GM23338 (cell line): ENCODE data around the gene SYNE1. TPM values are rescaled to one million over a fixed set of nuclear protein-coding genes. Genes with fewer than 3 reads are reported as not detected.

ENCODE experiments used
- CREB1 ChIP-seq: fragments of 250-450 bp; sonication (Bioruptor Pico); IDR thresholded peaks from 2 replicates; pipeline ENCODE4 v1.5.0; 2020; ENCODE audit warnings: low read depth, mild to moderate bottlenecking, moderate library complexity
- EZH2 ChIP-seq: fragments of 200-600 bp; sonication (generic); IDR thresholded peaks from one replicate; pipeline ENCODE4 v1.8.0; 2017; ENCODE audit warnings: antibody characterized with exemption, mild to moderate bottlenecking, low read depth; ENCODE audit not compliant: unreplicated experiment
- EZH2phosphoT487 ChIP-seq: fragments of 200-600 bp; sonication (generic); IDR thresholded peaks from one replicate; pipeline ENCODE4 v1.8.1; 2018; ENCODE audit warnings: antibody characterized with exemption; ENCODE audit not compliant: unreplicated experiment
- JUNB ChIP-seq: IDR thresholded peaks from one replicate; pipeline ENCODE4 v1.6.1; 2016; ENCODE audit warnings: antibody characterized with exemption; ENCODE audit not compliant: unreplicated experiment
- NANOG ChIP-seq: IDR thresholded peaks from 2 replicates; pipeline ENCODE4 v1.6.1; 2016; ENCODE audit warnings: antibody characterized with exemption, borderline replicate concordance
- STAT1 ChIP-seq: IDR thresholded peaks from one replicate; pipeline ENCODE4 v1.6.1; 2016; ENCODE audit warnings: antibody characterized with exemption; ENCODE audit not compliant: unreplicated experiment
- ZNF114 ChIP-seq: fragments of 250-450 bp; sonication (Bioruptor Pico); IDR thresholded peaks from 2 replicates; pipeline ENCODE4 v1.5.0; 2020; ENCODE audit warnings: mild to moderate bottlenecking, moderate library complexity
- polyA plus RNA-seq: library from polyadenylated mRNA; unstranded; fragments of >200 nt; fragmentation: Nextera tagmentation; extraction: Ambion mirVana; gene quantifications from 2 replicates; pipeline ENCODE4 v1.2.1, GENCODE V29; 2016
- total RNA-seq: library from RNA; depleted of rRNA; stranded (reverse); fragments of >200 nt; shearing (Covaris generic); gene quantifications from 2 replicates; pipeline ENCODE4 v1.2.3, GENCODE V29; 2014
- TF ChIP-seq, protein P1 (sequence below): fragments of 250-450 bp; sonication (Bioruptor Pico); IDR thresholded peaks from 2 replicates; pipeline ENCODE4 v1.5.0; 2020; ENCODE audit warnings: mild to moderate bottlenecking, moderate library complexity
- TF ChIP-seq, protein P2 (sequence below), 2 experiments: fragments of 200-600 bp in 1 of 2; sonication (generic) in 1 of 2; conservative IDR thresholded peaks; 2 replicates each; pipeline versions ENCODE4 v1.5.1 to v1.6.1; 2016 to 2017; ENCODE audit warnings: antibody characterized with exemption in 2 of 2, low read depth in 2 of 2, mild to moderate bottlenecking in 2 of 2, moderate library complexity in 1 of 2
- TF ChIP-seq, protein P3 (sequence below): IDR thresholded peaks from one replicate; pipeline ENCODE4 v1.6.1; 2018; ENCODE audit warnings: antibody characterized with exemption; ENCODE audit not compliant: unreplicated experiment
- TF ChIP-seq, protein P4 (sequence below): IDR thresholded peaks from 2 replicates; pipeline ENCODE4 v1.6.1; 2016; ENCODE audit warnings: antibody characterized with exemption

SYNE1 gene
- total and polyA plus RNA-seq, 2 experiments from 2014 or later: 3.9 to 13.6 TPM

DNA sequence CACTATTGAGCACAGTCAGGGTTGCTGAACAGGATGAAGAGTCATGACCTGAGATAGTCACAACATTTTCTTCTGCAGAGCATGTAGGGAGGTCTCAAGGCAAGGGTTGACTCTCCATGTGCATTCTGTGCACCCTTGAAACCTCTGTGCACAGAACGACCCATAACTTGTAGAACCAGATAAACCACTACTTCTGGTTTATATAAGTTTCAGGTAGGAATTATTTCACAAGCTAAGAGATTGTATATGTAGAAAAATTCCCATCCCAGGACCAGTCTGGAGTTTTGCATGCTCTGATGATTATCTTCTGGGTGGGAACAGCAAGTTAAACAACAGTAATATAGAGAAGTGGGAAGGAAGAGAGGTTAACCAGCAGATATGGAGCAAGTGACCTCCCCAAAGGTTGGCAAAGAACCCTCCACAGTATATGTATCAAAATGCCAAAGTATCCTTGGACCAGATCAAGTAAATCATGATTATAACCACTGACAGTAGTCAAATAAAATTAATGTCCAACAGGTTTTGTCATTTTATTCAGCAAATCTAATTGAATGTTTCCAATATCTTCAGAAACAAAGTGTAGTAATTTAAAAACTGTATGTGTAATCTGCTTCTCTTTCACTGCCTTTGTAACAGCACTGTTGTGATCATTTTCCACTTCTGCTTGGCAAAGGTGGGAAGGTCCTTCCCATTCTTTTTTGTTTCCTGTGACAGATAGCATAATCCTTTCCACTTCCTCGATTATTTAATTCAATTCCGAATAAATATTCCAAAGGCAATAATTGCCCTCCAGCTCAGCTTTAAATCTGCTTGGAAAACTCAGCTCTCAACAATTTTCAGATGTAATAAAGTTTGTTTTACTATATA, 104.4 kb downstream of the SYNE1 start (continued):
- TF ChIP-seq, protein P1, sequence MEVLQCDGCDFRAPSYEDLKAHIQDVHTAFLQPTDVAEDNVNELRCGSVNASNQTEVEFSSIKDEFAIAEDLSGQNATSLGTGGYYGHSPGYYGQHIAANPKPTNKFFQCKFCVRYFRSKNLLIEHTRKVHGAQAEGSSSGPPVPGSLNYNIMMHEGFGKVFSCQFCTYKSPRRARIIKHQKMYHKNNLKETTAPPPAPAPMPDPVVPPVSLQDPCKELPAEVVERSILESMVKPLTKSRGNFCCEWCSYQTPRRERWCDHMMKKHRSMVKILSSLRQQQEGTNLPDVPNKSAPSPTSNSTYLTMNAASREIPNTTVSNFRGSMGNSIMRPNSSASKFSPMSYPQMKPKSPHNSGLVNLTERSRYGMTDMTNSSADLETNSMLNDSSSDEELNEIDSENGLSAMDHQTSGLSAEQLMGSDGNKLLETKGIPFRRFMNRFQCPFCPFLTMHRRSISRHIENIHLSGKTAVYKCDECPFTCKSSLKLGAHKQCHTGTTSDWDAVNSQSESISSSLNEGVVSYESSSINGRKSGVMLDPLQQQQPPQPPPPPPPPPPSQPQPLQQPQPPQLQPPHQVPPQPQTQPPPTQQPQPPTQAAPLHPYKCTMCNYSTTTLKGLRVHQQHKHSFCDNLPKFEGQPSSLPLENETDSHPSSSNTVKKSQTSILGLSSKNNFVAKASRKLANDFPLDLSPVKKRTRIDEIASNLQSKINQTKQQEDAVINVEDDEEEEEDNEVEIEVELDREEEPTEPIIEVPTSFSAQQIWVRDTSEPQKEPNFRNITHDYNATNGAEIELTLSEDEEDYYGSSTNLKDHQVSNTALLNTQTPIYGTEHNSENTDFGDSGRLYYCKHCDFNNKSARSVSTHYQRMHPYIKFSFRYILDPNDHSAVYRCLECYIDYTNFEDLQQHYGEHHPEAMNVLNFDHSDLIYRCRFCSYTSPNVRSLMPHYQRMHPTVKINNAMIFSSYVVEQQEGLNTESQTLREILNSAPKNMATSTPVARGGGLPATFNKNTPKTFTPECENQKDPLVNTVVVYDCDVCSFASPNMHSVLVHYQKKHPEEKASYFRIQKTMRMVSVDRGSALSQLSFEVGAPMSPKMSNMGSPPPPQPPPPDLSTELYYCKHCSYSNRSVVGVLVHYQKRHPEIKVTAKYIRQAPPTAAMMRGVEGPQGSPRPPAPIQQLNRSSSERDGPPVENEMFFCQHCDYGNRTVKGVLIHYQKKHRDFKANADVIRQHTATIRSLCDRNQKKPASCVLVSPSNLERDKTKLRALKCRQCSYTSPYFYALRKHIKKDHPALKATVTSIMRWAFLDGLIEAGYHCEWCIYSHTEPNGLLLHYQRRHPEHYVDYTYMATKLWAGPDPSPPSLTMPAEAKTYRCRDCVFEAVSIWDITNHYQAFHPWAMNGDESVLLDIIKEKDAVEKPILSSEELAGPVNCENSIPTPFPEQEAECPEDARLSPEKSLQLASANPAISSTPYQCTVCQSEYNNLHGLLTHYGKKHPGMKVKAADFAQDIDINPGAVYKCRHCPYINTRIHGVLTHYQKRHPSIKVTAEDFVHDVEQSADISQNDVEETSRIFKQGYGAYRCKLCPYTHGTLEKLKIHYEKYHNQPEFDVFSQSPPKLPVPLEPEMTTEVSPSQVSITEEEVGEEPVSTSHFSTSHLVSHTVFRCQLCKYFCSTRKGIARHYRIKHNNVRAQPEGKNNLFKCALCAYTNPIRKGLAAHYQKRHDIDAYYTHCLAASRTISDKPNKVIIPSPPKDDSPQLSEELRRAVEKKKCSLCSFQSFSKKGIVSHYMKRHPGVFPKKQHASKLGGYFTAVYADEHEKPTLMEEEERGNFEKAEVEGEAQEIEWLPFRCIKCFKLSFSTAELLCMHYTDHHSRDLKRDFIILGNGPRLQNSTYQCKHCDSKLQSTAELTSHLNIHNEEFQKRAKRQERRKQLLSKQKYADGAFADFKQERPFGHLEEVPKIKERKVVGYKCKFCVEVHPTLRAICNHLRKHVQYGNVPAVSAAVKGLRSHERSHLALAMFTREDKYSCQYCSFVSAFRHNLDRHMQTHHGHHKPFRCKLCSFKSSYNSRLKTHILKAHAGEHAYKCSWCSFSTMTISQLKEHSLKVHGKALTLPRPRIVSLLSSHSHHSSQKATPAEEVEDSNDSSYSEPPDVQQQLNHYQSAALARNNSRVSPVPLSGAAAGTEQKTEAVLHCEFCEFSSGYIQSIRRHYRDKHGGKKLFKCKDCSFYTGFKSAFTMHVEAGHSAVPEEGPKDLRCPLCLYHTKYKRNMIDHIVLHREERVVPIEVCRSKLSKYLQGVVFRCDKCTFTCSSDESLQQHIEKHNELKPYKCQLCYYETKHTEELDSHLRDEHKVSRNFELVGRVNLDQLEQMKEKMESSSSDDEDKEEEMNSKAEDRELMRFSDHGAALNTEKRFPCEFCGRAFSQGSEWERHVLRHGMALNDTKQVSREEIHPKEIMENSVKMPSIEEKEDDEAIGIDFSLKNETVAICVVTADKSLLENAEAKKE (CRISPR knock-in tag): no peak
- TF ChIP-seq, protein P2, sequence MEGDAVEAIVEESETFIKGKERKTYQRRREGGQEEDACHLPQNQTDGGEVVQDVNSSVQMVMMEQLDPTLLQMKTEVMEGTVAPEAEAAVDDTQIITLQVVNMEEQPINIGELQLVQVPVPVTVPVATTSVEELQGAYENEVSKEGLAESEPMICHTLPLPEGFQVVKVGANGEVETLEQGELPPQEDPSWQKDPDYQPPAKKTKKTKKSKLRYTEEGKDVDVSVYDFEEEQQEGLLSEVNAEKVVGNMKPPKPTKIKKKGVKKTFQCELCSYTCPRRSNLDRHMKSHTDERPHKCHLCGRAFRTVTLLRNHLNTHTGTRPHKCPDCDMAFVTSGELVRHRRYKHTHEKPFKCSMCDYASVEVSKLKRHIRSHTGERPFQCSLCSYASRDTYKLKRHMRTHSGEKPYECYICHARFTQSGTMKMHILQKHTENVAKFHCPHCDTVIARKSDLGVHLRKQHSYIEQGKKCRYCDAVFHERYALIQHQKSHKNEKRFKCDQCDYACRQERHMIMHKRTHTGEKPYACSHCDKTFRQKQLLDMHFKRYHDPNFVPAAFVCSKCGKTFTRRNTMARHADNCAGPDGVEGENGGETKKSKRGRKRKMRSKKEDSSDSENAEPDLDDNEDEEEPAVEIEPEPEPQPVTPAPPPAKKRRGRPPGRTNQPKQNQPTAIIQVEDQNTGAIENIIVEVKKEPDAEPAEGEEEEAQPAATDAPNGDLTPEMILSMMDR (conservative IDR thresholded peaks at IDR 0.05; ENCODE audit: low read depth in 2 of 2): no peak
- no peak for TF ChIP-seq NANOG
- no peak for TF ChIP-seq JUNB
- TF ChIP-seq, protein P3, sequence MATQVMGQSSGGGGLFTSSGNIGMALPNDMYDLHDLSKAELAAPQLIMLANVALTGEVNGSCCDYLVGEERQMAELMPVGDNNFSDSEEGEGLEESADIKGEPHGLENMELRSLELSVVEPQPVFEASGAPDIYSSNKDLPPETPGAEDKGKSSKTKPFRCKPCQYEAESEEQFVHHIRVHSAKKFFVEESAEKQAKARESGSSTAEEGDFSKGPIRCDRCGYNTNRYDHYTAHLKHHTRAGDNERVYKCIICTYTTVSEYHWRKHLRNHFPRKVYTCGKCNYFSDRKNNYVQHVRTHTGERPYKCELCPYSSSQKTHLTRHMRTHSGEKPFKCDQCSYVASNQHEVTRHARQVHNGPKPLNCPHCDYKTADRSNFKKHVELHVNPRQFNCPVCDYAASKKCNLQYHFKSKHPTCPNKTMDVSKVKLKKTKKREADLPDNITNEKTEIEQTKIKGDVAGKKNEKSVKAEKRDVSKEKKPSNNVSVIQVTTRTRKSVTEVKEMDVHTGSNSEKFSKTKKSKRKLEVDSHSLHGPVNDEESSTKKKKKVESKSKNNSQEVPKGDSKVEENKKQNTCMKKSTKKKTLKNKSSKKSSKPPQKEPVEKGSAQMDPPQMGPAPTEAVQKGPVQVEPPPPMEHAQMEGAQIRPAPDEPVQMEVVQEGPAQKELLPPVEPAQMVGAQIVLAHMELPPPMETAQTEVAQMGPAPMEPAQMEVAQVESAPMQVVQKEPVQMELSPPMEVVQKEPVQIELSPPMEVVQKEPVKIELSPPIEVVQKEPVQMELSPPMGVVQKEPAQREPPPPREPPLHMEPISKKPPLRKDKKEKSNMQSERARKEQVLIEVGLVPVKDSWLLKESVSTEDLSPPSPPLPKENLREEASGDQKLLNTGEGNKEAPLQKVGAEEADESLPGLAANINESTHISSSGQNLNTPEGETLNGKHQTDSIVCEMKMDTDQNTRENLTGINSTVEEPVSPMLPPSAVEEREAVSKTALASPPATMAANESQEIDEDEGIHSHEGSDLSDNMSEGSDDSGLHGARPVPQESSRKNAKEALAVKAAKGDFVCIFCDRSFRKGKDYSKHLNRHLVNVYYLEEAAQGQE: no peak
- no peak for TF ChIP-seq ZNF114 (CRISPR knock-in tag)
- no peak for TF ChIP-seq STAT1
- no peak for TF ChIP-seq EZH2phosphoT487
- no peak for TF ChIP-seq CREB1 (CRISPR knock-in tag)
- TF ChIP-seq, protein P4, sequence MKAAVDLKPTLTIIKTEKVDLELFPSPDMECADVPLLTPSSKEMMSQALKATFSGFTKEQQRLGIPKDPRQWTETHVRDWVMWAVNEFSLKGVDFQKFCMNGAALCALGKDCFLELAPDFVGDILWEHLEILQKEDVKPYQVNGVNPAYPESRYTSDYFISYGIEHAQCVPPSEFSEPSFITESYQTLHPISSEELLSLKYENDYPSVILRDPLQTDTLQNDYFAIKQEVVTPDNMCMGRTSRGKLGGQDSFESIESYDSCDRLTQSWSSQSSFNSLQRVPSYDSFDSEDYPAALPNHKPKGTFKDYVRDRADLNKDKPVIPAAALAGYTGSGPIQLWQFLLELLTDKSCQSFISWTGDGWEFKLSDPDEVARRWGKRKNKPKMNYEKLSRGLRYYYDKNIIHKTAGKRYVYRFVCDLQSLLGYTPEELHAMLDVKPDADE: no peak
- TF ChIP-seq EZH2: no peak
